ENCODE data around the gene BMP6.
A peak's percentile ranks its signal among the peaks of the same experiment; 100 is the strongest.

Gene BMP6

GRCh38 chr6:7725849-7726415 lies at the start of gene BMP6:
Gene BMP6 (plus strand): TSS chr6:7726099. CDS start chr6:7726956, 857 bp downstream.
- peak; percentile 94 for DNase-seq (ENCODE audit: low spot score)

- DNase-seq (ENCODE audit: low spot score), result no peak
These were observed 48.7 kb upstream of the BMP6 start for GRCh38 chr6:7677229-7677628.

- no peak for DNase-seq (ENCODE audit: low spot score)
These were observed 45.4 kb upstream of the BMP6 start for GRCh38 chr6:7680393-7681075.

GRCh38 chr6:7681449-7681848 lies 44.5 kb upstream of the BMP6 start:
- DNase-seq (ENCODE audit: low spot score), result no peak

- no peak for DNase-seq (ENCODE audit: low spot score)
These were observed 41.8 kb upstream of the BMP6 start for GRCh38 chr6:7684076-7684475.

GRCh38 chr6:7684843-7685242 lies 41.1 kb upstream of the BMP6 start:
- no peak for DNase-seq (ENCODE audit: low spot score)

GRCh38 chr6:7685276-7685675 lies 40.6 kb upstream of the BMP6 start:
- no peak for DNase-seq (ENCODE audit: low spot score)

GRCh38 chr6:7687145-7688111 lies 38.5 kb upstream of the BMP6 start:
- DNase-seq (ENCODE audit: low spot score), result no peak

- no peak for DNase-seq (ENCODE audit: low spot score)
These were observed 34.9 kb upstream of the BMP6 start for GRCh38 chr6:7691021-7691420.

GRCh38 chr6:7691675-7692452 lies 34.0 kb upstream of the BMP6 start:
- no peak for DNase-seq (ENCODE audit: low spot score)

- no peak for DNase-seq (ENCODE audit: low spot score)
These were observed 33.5 kb upstream of the BMP6 start for GRCh38 chr6:7692453-7692784.

GRCh38 chr6:7693827-7694226 lies 32.1 kb upstream of the BMP6 start:
- no peak for DNase-seq (ENCODE audit: low spot score)

GRCh38 chr6:7696061-7696460 lies 29.8 kb upstream of the BMP6 start:
- DNase-seq (ENCODE audit: low spot score), result no peak

- DNase-seq (ENCODE audit: low spot score), result no peak
These were observed 28.5 kb upstream of the BMP6 start for GRCh38 chr6:7697432-7697819.

- DNase-seq (ENCODE audit: low spot score), result no peak
These were observed 27.9 kb upstream of the BMP6 start for GRCh38 chr6:7697820-7698623.

- DNase-seq (ENCODE audit: low spot score), result no peak
These were observed 24.6 kb upstream of the BMP6 start for GRCh38 chr6:7701212-7701834.

- DNase-seq (ENCODE audit: low spot score), result no peak
These were observed 22.7 kb upstream of the BMP6 start for GRCh38 chr6:7703148-7703680.

GRCh38 chr6:7705483-7705882 lies 20.4 kb upstream of the BMP6 start:
- DNase-seq (ENCODE audit: low spot score), result no peak

- DNase-seq (ENCODE audit: low spot score), result no peak
These were observed 19.6 kb upstream of the BMP6 start for GRCh38 chr6:7706269-7706668.

GRCh38 chr6:7707787-7708186 lies 18.1 kb upstream of the BMP6 start:
- no peak for DNase-seq (ENCODE audit: low spot score)

- DNase-seq (ENCODE audit: low spot score), result no peak
These were observed 6.5 kb upstream of the BMP6 start for GRCh38 chr6:7719364-7719850.
